GM19099 (cell line): ENCODE data around the gene SPEG.

Experiments
- POLR2A ChIP-seq: IDR thresholded peaks from 3 replicates; pipeline ENCODE4 v1.6.1; 2011; ENCODE audit warnings: low read depth; ENCODE audit not compliant: insufficient read length; ENCODE audit errors: extremely low read depth

Gene SPEG

DNA sequence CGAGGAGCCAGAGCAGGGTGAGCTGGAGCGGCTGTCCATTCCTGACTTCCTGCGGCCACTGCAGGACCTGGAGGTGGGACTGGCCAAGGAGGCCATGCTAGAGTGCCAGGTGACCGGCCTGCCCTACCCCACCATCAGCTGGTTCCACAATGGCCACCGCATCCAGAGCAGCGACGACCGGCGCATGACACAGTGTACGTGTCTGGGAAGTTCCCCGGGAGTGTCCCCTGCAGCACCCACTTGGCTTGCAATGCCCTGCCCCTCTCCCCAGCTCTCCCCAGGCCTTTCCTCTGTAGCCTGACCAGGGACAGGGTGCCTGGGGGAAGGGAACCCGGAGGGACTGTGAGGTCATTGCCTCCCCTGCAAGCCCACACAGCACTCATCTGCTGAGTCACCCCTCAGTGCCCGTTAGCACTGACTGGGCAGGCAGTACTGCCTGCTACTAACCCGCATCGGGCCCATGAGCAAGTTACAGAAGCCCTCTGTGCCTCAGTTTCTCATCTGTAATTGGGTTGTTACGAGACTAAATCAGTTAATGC lies 34.6 kb downstream of the SPEG start:
- no peak for TF ChIP-seq POLR2A

DNA sequence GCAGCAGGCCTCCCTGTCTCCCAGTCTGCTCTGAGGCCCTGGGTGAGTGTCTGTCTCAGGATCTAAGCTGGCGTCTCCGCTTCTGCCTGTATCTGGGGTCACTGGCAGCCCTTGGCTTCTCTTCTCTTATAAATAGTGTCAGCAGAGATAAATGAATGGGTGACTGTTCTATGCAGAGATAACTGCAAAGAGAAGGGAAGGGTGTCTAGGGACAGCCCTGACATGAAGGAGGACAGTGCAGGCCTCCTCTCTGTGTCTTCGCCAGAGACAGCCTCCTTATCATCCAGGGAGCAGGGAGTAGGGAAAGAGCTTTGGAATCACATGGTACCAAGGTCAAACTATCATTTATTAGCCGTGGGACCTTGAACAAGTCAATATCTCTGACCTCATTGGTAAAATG lies 35.8 kb downstream of the SPEG start:
- no peak for TF ChIP-seq POLR2A

DNA sequence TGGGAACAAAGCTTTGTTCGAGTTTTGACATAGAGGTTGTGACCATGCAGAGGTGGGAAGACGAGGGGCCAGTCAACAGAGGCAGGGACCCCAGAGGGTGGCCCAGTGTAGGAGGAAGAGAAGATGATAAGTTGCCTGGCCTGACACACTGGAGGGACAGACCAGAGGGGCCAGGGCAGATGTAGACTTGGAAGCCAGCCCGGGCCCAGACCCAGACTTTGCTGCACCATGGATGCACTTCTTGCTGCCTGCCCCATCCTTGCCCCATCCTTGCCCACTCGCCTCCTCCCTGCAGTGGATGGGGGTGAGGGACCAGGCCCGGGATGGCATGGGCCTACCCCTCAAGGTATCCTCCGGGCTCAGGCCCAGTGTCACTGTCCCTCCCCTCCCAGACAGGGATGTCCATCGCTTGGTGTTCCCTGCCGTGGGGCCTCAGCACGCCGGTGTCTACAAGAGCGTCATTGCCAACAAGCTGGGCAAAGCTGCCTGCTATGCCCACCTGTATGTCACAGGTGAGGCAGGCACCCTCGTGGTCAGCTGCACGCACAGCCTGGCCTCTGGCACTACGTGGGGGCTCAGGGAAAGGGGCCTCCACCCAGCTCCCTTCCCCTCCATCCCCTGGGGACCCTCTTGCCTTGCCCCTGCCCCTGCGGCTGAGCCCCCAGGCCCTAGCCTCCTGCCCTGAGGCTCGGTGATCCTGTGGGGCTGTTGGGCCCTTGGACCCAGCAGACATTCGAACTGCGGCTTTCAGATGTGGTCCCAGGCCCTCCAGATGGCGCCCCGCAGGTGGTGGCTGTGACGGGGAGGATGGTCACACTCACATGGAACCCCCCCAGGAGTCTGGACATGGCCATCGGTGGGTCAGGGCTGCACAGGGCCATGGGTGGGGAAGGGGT lies 37.1 kb downstream of the SPEG start:
- TF ChIP-seq POLR2A: no peak

DNA sequence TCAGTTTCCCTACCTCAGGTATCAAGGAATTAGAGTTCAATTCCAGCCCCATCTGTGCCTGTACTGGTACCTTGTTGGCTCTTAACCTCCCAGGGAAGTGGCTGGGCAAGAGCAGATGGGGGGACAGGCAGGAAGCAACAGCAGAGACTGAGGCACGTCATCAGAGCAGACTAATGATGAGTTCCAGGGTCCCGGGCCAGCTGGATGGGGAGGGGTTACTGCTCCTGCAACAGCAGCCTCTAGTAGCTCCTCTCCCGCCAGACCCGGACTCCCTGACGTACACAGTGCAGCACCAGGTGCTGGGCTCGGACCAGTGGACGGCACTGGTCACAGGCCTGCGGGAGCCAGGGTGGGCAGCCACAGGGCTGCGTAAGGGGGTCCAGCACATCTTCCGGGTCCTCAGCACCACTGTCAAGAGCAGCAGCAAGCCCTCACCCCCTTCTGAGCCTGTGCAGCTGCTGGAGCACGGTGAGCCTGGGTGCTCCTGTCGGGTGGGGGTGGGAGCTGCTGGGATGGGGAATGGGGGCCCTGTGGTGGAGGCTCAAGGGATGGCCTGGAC lies 38.1 kb downstream of the SPEG start:
- TF ChIP-seq POLR2A: no peak

DNA sequence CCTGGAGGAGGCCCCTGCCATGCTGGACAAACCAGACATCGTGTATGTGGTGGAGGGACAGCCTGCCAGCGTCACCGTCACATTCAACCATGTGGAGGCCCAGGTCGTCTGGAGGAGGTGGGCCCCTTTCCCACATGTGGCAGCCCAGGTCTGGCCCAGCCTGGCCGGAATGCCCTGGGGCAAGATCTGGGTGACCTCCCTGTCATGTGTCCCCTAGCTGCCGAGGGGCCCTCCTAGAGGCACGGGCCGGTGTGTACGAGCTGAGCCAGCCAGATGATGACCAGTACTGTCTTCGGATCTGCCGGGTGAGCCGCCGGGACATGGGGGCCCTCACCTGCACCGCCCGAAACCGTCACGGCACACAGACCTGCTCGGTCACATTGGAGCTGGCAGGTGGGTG lies 38.9 kb downstream of the SPEG start:
- TF ChIP-seq POLR2A: no peak

DNA sequence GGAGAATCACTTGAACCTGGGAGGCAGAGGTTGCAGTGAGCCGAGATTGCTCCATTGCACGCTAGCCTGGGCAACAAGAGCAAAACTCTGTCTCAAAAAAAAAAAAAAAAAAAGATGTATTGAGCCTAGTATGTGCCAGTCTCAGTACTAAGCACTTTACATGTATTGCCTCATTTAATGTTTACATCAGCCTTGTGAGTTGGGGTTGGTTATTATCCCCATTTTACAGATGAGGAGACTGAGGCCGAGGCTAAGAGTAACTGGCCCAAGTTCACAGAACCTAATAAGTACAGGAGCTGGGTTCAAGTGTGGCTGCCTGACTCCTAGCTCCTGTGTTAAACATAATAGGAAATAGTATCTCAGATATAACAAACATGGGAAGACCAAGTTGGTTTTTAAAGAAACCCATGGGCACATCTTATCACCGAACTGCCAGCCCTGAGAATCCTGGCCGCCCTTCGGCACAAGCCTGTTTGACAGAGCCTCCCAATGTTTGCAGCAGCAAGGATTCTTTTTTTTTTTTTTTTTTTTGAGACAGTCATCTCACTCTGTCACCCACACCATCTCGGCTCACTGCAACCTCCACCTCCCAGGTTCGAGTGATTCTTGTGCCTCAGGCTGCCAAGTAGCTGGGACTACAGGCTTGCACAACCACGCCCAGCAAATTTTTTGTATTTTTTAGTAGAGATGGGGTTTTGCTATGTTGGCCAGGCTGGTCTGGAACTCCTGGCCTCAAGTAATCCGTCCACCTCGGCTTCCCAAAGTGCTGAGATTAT lies 39.8 kb downstream of the SPEG start:
- TF ChIP-seq POLR2A: no peak

DNA sequence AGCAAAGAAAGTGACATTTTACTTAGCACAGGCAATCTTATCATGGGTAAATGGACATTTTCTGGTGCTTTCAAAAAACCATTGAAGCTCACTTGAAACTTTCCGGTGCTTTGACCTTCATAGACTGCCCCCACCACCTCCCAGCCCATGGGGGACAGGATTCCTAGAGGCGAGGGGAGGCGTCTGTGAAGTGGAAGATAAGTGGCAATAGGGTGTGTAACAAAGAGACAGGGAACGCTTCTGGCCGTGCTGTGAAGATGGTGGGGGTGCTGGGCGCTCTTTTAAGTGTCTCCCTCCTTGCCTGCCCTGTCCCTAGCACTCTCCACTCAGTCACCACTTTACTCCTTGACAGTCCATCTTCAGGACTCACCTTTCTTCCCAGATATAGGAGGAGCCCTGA lies 40.6 kb downstream of the SPEG start:
- TF ChIP-seq POLR2A: no peak

DNA sequence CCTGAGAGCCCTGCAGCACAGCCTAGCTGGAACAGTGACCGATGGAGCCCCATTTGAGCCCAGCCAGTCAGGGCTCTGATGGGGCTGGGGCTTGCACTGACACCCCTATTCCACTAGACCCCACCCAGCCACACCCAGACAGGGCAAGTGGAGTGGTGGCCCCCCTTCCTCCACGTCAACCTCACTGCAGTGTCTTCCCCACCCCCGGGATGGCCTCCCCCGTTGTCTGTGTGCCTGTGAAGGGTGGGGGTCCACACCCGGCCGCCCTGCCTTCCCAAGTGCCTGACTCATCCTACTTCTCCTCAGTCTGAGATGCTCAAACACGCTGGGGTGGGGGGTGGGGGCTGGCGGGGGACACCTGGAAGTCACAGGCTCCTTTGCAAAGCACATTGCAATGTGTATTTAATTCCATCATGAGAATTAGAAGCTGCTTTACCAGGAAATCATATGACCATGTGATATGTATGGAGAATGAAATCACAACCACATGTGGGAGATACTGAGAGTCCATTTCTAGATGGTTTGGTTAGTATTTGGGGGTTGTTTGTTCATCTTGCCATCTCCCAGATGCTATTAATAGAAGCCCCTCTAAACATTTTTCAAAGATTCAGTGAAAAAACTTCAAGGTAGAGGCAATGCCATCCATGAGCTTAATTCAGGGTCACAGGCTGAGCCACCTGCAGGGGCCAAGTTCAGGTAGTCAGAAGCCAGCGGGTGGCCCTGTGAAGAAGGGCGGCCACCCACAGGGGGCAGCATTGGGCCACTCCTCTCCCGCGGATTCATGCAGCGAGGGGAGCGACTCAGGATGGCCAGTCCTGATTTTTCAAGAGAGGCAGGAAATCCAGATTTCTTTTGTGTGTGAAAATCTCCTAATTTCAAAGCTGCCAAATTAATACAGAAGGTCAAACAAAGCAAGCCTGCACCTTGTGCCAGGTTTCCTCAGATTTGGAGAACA lies 41.3 kb downstream of the SPEG start:
- TF ChIP-seq POLR2A: no peak

DNA sequence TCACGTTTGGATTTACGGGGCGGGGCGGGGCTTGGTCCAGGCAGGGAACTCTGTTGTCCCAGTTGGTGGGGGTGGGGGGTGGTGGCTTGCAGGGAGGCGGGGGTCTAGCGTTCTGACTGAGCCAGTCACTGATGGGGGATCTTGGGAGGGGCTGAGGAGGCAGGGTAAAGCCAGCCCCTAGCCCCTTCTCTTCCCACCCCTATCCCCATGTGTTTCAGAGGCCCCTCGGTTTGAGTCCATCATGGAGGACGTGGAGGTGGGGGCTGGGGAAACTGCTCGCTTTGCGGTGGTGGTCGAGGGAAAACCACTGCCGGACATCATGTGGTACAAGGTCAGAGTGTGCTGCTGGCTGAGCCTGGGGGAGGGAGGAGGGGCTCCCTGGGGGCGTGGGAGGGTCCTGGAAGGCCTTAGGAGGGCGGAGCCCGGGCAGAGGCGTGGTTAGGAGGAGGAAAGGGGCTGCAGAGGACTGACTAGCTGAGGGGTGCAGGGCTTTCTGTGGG lies 42.1 kb downstream of the SPEG start:
- no peak for TF ChIP-seq POLR2A

DNA sequence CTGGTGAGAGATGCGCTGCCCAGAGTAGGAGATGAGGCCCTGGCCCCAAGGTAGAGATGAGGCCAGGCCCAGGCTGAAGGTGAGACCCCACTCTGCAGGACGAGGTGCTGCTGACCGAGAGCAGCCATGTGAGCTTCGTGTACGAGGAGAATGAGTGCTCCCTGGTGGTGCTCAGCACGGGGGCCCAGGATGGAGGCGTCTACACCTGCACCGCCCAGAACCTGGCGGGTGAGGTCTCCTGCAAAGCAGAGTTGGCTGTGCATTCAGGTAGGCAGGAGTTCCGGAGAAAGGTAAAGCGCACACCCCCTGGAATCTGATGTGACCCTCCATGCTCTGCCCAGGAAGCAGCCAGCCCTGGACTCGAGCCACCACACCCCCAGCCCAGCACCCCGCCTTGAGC lies 42.5 kb downstream of the SPEG start:
- no peak for TF ChIP-seq POLR2A

DNA sequence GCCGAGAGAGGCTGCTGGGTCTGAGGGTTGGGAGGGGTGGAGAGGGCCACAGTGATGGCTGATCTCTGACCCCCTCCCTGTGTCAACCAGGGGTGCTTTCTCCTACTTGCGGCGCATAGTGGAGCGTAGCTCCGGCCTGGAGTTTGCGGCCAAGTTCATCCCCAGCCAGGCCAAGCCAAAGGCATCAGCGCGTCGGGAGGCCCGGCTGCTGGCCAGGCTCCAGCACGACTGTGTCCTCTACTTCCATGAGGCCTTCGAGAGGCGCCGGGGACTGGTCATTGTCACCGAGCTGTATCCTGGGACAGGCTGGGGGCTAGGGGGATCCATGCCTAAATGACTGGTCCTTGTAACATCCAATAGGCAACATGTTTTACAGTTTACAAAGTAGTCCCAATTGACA lies 43.2 kb downstream of the SPEG start:
- no peak for TF ChIP-seq POLR2A

DNA sequence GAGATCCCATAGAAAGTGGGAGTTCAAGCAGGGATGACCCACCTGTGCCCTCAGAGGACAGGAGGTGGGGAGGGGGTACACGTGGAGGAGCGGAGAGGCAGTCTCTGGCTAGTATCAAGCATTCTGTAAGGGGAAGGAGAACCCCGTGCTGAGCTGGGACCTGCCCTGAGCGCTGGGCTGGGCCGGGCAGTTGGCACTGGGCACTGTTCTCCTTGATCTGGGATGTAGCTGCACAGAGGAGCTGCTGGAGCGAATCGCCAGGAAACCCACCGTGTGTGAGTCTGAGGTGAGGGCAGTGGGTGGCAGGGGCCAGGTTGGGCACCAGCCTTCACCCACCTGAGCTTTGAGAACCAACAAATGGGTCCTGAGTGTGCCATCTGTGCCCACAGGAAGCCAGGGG lies 44.3 kb downstream of the SPEG start:
- no peak for TF ChIP-seq POLR2A

DNA sequence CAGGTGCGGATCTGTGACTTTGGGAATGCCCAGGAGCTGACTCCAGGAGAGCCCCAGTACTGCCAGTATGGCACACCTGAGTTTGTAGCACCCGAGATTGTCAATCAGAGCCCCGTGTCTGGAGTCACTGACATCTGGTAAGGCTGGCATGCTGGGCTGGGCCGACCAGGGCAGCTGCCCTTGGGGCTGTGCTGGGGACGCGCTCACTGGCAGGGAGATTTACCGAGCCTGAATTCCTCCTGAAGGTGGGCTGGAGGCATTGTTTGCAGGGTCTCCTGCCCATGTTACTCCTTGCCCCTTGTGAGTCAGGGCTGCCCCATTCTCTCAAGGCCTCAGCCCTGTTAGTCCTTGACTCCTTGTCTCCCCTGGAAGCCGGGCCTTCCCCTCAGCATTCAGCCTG lies 45.4 kb downstream of the SPEG start:
- TF ChIP-seq POLR2A: no peak
